Measurements from ENCODE around the gene VPS8. TPM values are rescaled to one million over a fixed set of nuclear protein-coding genes. Genes with fewer than 3 reads are reported as not detected.

VPS8 gene
- total and polyA plus RNA-seq, 2 experiments from 2014 or later: 41.2 to 47.1 TPM

- H3K4me3 ChIP-seq: no peak overlapping the region
- H3K9me3 ChIP-seq (ENCODE audit: low read depth): no peaks in the 10 kb centered on the region
- TF ChIP-seq CTCF (IDR thresholded peaks at IDR 0.05; ENCODE audit: low read depth, low read length): no peak
- no peak for DNase-seq (ENCODE audit: low read depth in 1 of 2, low spot score in 1 of 2)
- H3K27me3 ChIP-seq: no peaks in the 10 kb centered on the region
- no peak overlapping the region for H3K27ac ChIP-seq
- H3K36me3 ChIP-seq: no peaks in the 10 kb centered on the region
- H3K4me1 ChIP-seq (ENCODE audit: low read depth): no peaks in the 10 kb centered on the region
These were observed 72.5 kb downstream of the VPS8 start for GRCh38 chr3:184884359-184885017.

DNA sequence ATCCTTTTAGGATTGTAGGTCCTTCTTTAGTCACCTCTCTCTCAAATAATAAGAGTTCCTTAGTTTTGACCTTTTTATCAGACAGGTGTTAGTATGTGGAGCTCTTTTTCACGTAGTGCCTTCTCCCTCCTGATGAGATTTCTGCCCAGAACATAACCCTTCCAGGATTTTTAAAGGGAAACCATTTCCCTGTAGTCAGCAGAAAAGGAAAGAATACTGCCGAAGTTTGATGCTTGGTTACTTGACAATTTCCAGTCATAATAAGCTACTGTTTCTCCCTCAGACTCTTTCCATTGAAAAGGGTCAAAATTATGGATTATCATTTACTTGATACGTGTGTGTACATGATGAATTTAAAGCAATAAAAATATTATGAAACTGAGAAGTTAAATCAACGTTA lies 73.1 kb downstream of the VPS8 start:
- no peak for TF ChIP-seq CTCF (IDR thresholded peaks at IDR 0.05; ENCODE audit: low read depth, low read length)
- no peak for DNase-seq (ENCODE audit: low read depth in 1 of 2, low spot score in 1 of 2)
- no peaks in the 10 kb centered on the region for H3K27me3 ChIP-seq
- H3K9me3 ChIP-seq (ENCODE audit: low read depth): no peaks in the 10 kb centered on the region
- H3K36me3 ChIP-seq: no peaks in the 10 kb centered on the region
- no peak overlapping the region for H3K4me3 ChIP-seq
- H3K27ac ChIP-seq: no peak overlapping the region
- H3K4me1 ChIP-seq (ENCODE audit: low read depth): no peaks in the 10 kb centered on the region

DNA sequence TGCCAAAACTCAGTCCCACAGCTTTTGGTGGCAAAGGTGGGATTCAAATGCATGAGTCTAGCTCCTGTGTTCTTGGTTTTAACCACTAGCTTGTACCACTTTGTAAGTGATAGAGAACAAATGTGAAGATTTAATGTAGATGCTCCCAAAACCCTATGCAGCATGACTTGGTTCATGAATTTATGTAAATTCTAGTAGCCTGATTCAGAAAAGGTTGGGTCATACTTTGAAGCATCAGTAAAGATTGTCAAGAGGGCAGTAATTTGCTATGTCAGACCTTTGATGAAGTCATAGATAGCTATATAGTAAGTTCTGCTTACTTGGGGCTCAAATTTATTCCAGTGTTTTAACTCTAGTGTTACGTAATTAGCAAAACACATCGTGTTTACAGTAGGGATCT lies 75.6 kb downstream of the VPS8 start:
- Histone ChIP-seq H3K4me3 (no peak overlapping the region), H3K27ac (no peak overlapping the region), H3K9me3 (ENCODE audit: low read depth) (no peaks in the 10 kb centered on the region), H3K27me3 (no peaks in the 10 kb centered on the region), H3K36me3 (no peaks in the 10 kb centered on the region), H3K4me1 (ENCODE audit: low read depth) (no peaks in the 10 kb centered on the region)
- DNase-seq (ENCODE audit: low read depth in 1 of 2, low spot score in 1 of 2): no peak
- TF ChIP-seq CTCF (IDR thresholded peaks at IDR 0.05; ENCODE audit: low read depth, low read length): no peak

DNA sequence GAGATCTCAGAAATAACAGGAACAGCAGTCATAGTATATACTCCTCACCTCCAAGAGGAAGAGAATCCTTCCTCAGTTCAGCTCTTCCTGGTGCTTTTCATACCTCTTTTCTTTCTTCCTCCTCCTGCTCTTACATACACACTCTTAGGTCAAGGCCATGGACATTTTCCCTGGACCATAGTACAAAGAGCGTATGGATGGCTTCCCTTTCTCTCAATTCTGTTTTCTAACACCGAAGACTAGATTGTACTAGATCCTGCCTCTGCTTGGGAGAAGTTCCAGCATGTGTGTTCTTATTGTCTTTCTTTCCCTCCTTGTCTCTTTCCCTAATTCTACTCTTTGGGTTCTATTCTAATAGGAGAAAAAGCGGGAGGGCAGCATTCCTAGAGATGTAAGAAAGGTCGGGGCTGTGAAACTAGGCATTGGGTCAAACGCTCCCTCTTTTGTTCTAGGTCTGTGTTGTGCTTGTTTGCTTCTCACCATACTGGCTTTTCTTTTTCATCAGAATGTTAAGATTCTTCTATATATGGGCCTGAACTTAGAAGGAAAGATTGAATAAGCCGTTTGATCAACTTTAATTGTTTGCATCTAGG lies 77.4 kb downstream of the VPS8 start:
- DNase-seq (ENCODE audit: low read depth in 1 of 2, low spot score in 1 of 2): no peak
- no peaks in the 10 kb centered on the region for H3K9me3 ChIP-seq (ENCODE audit: low read depth)
- no peaks in the 10 kb centered on the region for H3K27me3 ChIP-seq

GRCh38 chr3:184894051-184894450 lies 82.1 kb downstream of the VPS8 start:
- H3K9me3 ChIP-seq (ENCODE audit: low read depth): no peaks in the 10 kb centered on the region
- no peak overlapping the region for H3K27ac ChIP-seq
- no peak for DNase-seq (ENCODE audit: low read depth in 1 of 2, low spot score in 1 of 2)
- no peaks in the 10 kb centered on the region for H3K36me3 ChIP-seq
- no peak for TF ChIP-seq CTCF (IDR thresholded peaks at IDR 0.05; ENCODE audit: low read depth, low read length)
- no peak overlapping the region for H3K4me3 ChIP-seq
- H3K27me3 ChIP-seq: no peaks in the 10 kb centered on the region
- no peaks in the 10 kb centered on the region for H3K4me1 ChIP-seq (ENCODE audit: low read depth)

More for the DNA sequence above, 77.4 kb downstream of the VPS8 start:
- no peaks in the 10 kb centered on the region for H3K36me3 ChIP-seq
- no peak for TF ChIP-seq CTCF (IDR thresholded peaks at IDR 0.05; ENCODE audit: low read depth, low read length)
- H3K4me3 ChIP-seq: no peak overlapping the region
- H3K27ac ChIP-seq: no peak overlapping the region
- H3K4me1 ChIP-seq (ENCODE audit: low read depth): no peaks in the 10 kb centered on the region
